ENCODE measurements around the gene NHEJ1. TPM values are rescaled to one million over a fixed set of nuclear protein-coding genes. Genes with fewer than 3 reads are reported as not detected.

NHEJ1 gene
- total and polyA plus RNA-seq, 2 of the 13 experiments (the other 11 are each of a cell fraction or from before 2014, with no cell fraction given) = 30.0 to 30.7 TPM

- no peak for TF ChIP-seq ZBTB40 (IDR thresholded peaks at IDR 0.05)
- TF ChIP-seq ZBTB40 (CRISPR knock-in tag; IDR thresholded peaks at IDR 0.05) = no peak
- peak; percentile 49 for TF ChIP-seq PTBP1 (IDR thresholded peaks at IDR 0.05; ENCODE audit: low read depth, low read length, poor library complexity, severe bottlenecking)
- TF ChIP-seq TGIF2 (CRISPR knock-in tag; IDR thresholded peaks at IDR 0.05) = no peak
- TF ChIP-seq ZNF746 (CRISPR knock-in tag; IDR thresholded peaks at IDR 0.05) = peak; percentile 80; the same call in 1 of the 2 replicates
- peak; percentile 11; the same call in 1 of the 2 replicates for TF ChIP-seq ZNF572 (CRISPR knock-in tag; IDR thresholded peaks at IDR 0.05)
- TF ChIP-seq ZNF570 (CRISPR knock-in tag; IDR thresholded peaks at IDR 0.05; ENCODE audit: borderline replicate concordance) = no peak
- TF ChIP-seq AKAP8 (CRISPR knock-in tag; IDR thresholded peaks at IDR 0.05) = no peak
- TF ChIP-seq CCDC6 (CRISPR knock-in tag; IDR thresholded peaks at IDR 0.05) = no peak; the same call in 1 of the 2 replicates
- TF ChIP-seq ZHX2 (IDR thresholded peaks at IDR 0.05; ENCODE audit: low read depth) = no peak
- TF ChIP-seq ZHX2 (CRISPR knock-in tag; IDR thresholded peaks at IDR 0.05; ENCODE audit: borderline replicate concordance) = no peak
- no peak for TF ChIP-seq CERS6 (CRISPR knock-in tag; IDR thresholded peaks at IDR 0.05)
- no peak for TF ChIP-seq KLF9 (CRISPR knock-in tag; IDR thresholded peaks at IDR 0.05; ENCODE audit: low read depth)
Measured at GRCh38 chr2:219058541-219059374, 101.9 kb downstream of the NHEJ1 start (continued).

Data from HepG2 (cell line).